Caco-2 (cell line): Measurements from ENCODE around the gene TRAF3IP1. TPM values are rescaled to one million over a fixed set of nuclear protein-coding genes. Genes with fewer than 3 reads are reported as not detected.

Experiments
- BruUV-seq: library from RNA; stranded (reverse); fragments of 400-500 nt; replicated peaks from 2 replicates; lab custom pipeline; 2021; lab: Mats Ljungman, UMichigan
- CTCF ChIA-PET: fragments of 300-600 bp; sonication (Branson Sonifier 250); formaldehyde crosslinking; loops from one replicate; lab custom pipeline; 2022; ENCODE audit warnings: antibody characterized with exemption; lab: Charles Lee
- POLR2A ChIA-PET: fragments of 300-600 bp; sonication (Branson Sonifier 250); formaldehyde crosslinking; loops from one replicate; lab custom pipeline; 2022; ENCODE audit warnings: antibody characterized with exemption; lab: Charles Lee
- DNase-seq, 2 experiments: peaks; one replicate each; pipeline versions ENCODE4 v3.0.0 to v3.0.0-alpha.2; 2020 to 2022
- H3K27me3 ChIP-seq: replicated peaks from 2 replicates; pipeline ENCODE4 v1.6.0; 2011; ENCODE audit warnings: low read length; ENCODE audit not compliant: control insufficient read depth, insufficient read depth
- H3K36me3 ChIP-seq: 2 replicates; pipeline ENCODE4 v1.5.1; 2011; ENCODE audit warnings: low read length; ENCODE audit not compliant: control insufficient read depth, insufficient read depth
- H3K4me1 ChIP-seq: fragments of 250-450 bp; sonication (Bioruptor Pico); 2 replicates; pipeline ENCODE4 v1.5.1; 2020; ENCODE audit warnings: mild to moderate bottlenecking
- H3K4me3 ChIP-seq: 2 replicates; pipeline ENCODE4 v1.5.1; 2011; ENCODE audit warnings: low read depth, mild to moderate bottlenecking, control low read depth, low read length
- H3K9me3 ChIP-seq: fragments of 250-450 bp; sonication (Bioruptor Pico); 2 replicates; pipeline ENCODE4 v1.5.1; 2020; ENCODE audit warnings: mild to moderate bottlenecking, moderate library complexity
- H3K27ac Mint-ChIP-seq: one replicate; pipeline ENCODE4 v1.8.0; 2022; ENCODE audit warnings: mixed read lengths; ENCODE audit not compliant: unreplicated experiment
- H3K27me3 Mint-ChIP-seq: one replicate; pipeline ENCODE4 v1.8.0; 2022; ENCODE audit warnings: mixed read lengths; ENCODE audit not compliant: insufficient read depth, unreplicated experiment
- H3K36me3 Mint-ChIP-seq: one replicate; pipeline ENCODE4 v1.8.0; 2022; ENCODE audit warnings: mild to moderate bottlenecking, mixed read lengths; ENCODE audit not compliant: insufficient read depth, unreplicated experiment
- H3K4me1 Mint-ChIP-seq: one replicate; pipeline ENCODE4 v1.8.0; 2022; ENCODE audit warnings: low read depth, mixed read lengths; ENCODE audit not compliant: unreplicated experiment
- H3K4me3 Mint-ChIP-seq: one replicate; pipeline ENCODE4 v1.8.0; 2022; ENCODE audit warnings: mild to moderate bottlenecking, moderate library complexity, mixed read lengths; ENCODE audit not compliant: unreplicated experiment
- H3K9me3 Mint-ChIP-seq: one replicate; pipeline ENCODE4 v1.8.0; 2022; ENCODE audit warnings: mixed read lengths; ENCODE audit not compliant: unreplicated experiment
- CTCF ChIP-seq, 2 experiments: fragments of 200-600 bp in 1 of 2; IDR thresholded peaks; 1 replicate in 1 of 2; 2 replicates in 1 of 2; pipeline versions ENCODE4 v1.5.1 to v1.8.0; 2011 to 2022; ENCODE audit warnings: antibody characterized with exemption in 1 of 2, control low read depth in 1 of 2, inconsistent platforms in 1 of 2, low read depth in 1 of 2, low read length in 1 of 2, mild to moderate bottlenecking in 1 of 2, moderate library complexity in 1 of 2; ENCODE audit not compliant: insufficient read depth in 1 of 2, severe bottlenecking in 1 of 2, unreplicated experiment in 1 of 2
- intact Hi-C: fragments of 100-400 bp; cut with micrococcal nuclease; formaldehyde crosslinking; loops from one replicate; pipeline ENCODE4 v1.10.0; 2022; ENCODE audit not compliant: unreplicated experiment
- total RNA-seq: library from RNA; stranded (reverse); gene quantifications from 2 replicates; pipeline ENCODE4 v1.2.3, GENCODE V29; 2022

TRAF3IP1 gene
- total RNA-seq, 1 experiment from 2014 or later: 7.4 TPM

GRCh38 chr2:238286095-238286494 lies 34.2 kb upstream of the TRAF3IP1 start:
- Mint-ChIP-seq H3K4me3 (peak overlapping the region; percentile 47), H3K27me3 (no peaks in the 10 kb centered on the region), H3K36me3 (peaks cover 24% of the 10 kb centered on the region), H3K4me1 (peaks cover 10% of the 10 kb centered on the region), H3K9me3 (no peaks in the 10 kb centered on the region), H3K27ac (peak overlapping the region; percentile 91)
- H3K36me3 ChIP-seq: no peaks in the 10 kb centered on the region
- H3K27me3 ChIP-seq: no peaks in the 10 kb centered on the region
- intact Hi-C loops: no loop called here
- TF ChIP-seq CTCF (IDR thresholded peaks at IDR 0.05; ENCODE audit: insufficient read depth in 1 of 2, low read depth in 1 of 2, low read length in 1 of 2, severe bottlenecking in 1 of 2, unreplicated experiment in 1 of 2): no peak
- no peaks in the 10 kb centered on the region for H3K9me3 ChIP-seq
- POLR2A ChIA-PET: interaction anchor here (0.6 to 1.6 kb wide), 4 partner anchors 12 to 811 kb away, joined by 3 to 6 read pairs (median 4); no protein-coding TSS in a partner anchor
- no peak overlapping the region for H3K4me3 ChIP-seq
- CTCF ChIA-PET: interaction anchor here (0.6 to 2.2 kb wide), 2 partner anchors 23 to 138 kb away, joined by 3 to 7 read pairs; no protein-coding TSS in a partner anchor
- no TSS peak for BruUV-seq
- H3K4me1 ChIP-seq: peaks cover 31% of the 10 kb centered on the region
- DNase-seq: no peak

GRCh38 chr2:238286551-238286950 lies 33.8 kb upstream of the TRAF3IP1 start:
- TF ChIP-seq CTCF (IDR thresholded peaks at IDR 0.05; ENCODE audit: insufficient read depth in 1 of 2, low read depth in 1 of 2, low read length in 1 of 2, severe bottlenecking in 1 of 2, unreplicated experiment in 1 of 2): no peak
- H3K4me3 ChIP-seq: no peak overlapping the region
- H3K4me1 ChIP-seq: peaks cover 31% of the 10 kb centered on the region
- intact Hi-C loops: no loop called here
- H3K27me3 ChIP-seq: no peaks in the 10 kb centered on the region
- ChIA-PET POLR2A (interaction anchor here (0.8 to 1.6 kb wide), 2 partner anchors 12 to 15 kb away, joined by 3 to 6 read pairs; no protein-coding TSS in a partner anchor), CTCF (interaction anchor here (0.6 to 2.2 kb wide), 3 partner anchors 23 to 139 kb away, joined by 3 to 8 read pairs (median 7); no protein-coding TSS in a partner anchor)
- H3K36me3 ChIP-seq: no peaks in the 10 kb centered on the region
- Mint-ChIP-seq H3K36me3 (peaks cover 24% of the 10 kb centered on the region), H3K27ac (peak overlapping the region; percentile 91), H3K9me3 (no peaks in the 10 kb centered on the region), H3K4me3 (peak overlapping the region; percentile 85), H3K27me3 (no peaks in the 10 kb centered on the region), H3K4me1 (peaks cover 10% of the 10 kb centered on the region)
- DNase-seq: no peak
- BruUV-seq: TSS peak; percentile 39
- no peaks in the 10 kb centered on the region for H3K9me3 ChIP-seq

- peak overlapping the region; percentile 92 for H3K4me3 ChIP-seq
- Mint-ChIP-seq H3K27me3 (no peaks in the 10 kb centered on the region), H3K36me3 (peaks cover 22% of the 10 kb centered on the region), H3K4me1 (peaks cover 10% of the 10 kb centered on the region), H3K9me3 (no peaks in the 10 kb centered on the region), H3K4me3 (peak overlapping the region; percentile 85), H3K27ac (peak overlapping the region; percentile 91)
- no peak for DNase-seq
- H3K36me3 ChIP-seq: no peaks in the 10 kb centered on the region
- CTCF ChIA-PET: interaction anchor here (1.8 kb wide), 1 partner anchor 24 kb away, joined by 8 read pairs; no protein-coding TSS in a partner anchor
- H3K9me3 ChIP-seq: no peaks in the 10 kb centered on the region
- no TSS peak for BruUV-seq
- no peaks in the 10 kb centered on the region for H3K27me3 ChIP-seq
- intact Hi-C loops: no loop called here
- POLR2A ChIA-PET: interaction anchor here (0.6 kb wide), 1 partner anchor 47 kb away, joined by 3 read pairs; no protein-coding TSS in a partner anchor
- peaks cover 31% of the 10 kb centered on the region for H3K4me1 ChIP-seq
- no peak for TF ChIP-seq CTCF (IDR thresholded peaks at IDR 0.05; ENCODE audit: insufficient read depth in 1 of 2, low read depth in 1 of 2, low read length in 1 of 2, severe bottlenecking in 1 of 2, unreplicated experiment in 1 of 2)
These were observed 33.2 kb upstream of the TRAF3IP1 start for GRCh38 chr2:238286987-238287736.
